NCI-H510A (cell line): ENCODE results near the gene PRKG1.
"Not testable (repeated sequence)": the region's sequence is repeated elsewhere in the genome, so short reads cannot be mapped to it uniquely, and the experiment has no call there.

ENCODE experiments used
- DNase-seq: peaks from one replicate; lab custom pipeline; 2025; lab: John Stamatoyannopoulos, UW

PRKG1 gene

GRCh38 chr10:51170518-51171245, 96.4 kb downstream of the PRKG1 start:
- no peak for DNase-seq

- DNase-seq, result no peak
Observed at GRCh38 chr10:51171946-51172345, 97.7 kb downstream of the PRKG1 start.

GRCh38 chr10:51176976-51177695, 102.8 kb downstream of the PRKG1 start:
- DNase-seq, result no peak

GRCh38 chr10:51178634-51179033, 104.3 kb downstream of the PRKG1 start:
- DNase-seq, result no peak

GRCh38 chr10:51180141-51180540, 105.9 kb downstream of the PRKG1 start:
- DNase-seq, result no peak

- no peak for DNase-seq
Observed at GRCh38 chr10:51183783-51184182, 109.5 kb downstream of the PRKG1 start.

- no peak for DNase-seq
Observed at GRCh38 chr10:51186361-51186760, 112.1 kb downstream of the PRKG1 start.

- no peak for DNase-seq
Observed at GRCh38 chr10:51188008-51188407, 113.7 kb downstream of the PRKG1 start.

- no peak for DNase-seq
Observed at GRCh38 chr10:51188866-51189265, 114.6 kb downstream of the PRKG1 start.

GRCh38 chr10:51196508-51197175, 122.4 kb downstream of the PRKG1 start:
- DNase-seq, result no peak

GRCh38 chr10:51198170-51198569, 123.9 kb downstream of the PRKG1 start:
- DNase-seq, result no peak

- no peak for DNase-seq
Observed at GRCh38 chr10:51201947-51202346, 127.7 kb downstream of the PRKG1 start.

- DNase-seq, result no peak
Observed at GRCh38 chr10:51203359-51203758, 129.1 kb downstream of the PRKG1 start.

- no peak for DNase-seq
Observed at GRCh38 chr10:51204066-51204465, 129.8 kb downstream of the PRKG1 start.

GRCh38 chr10:51204701-51205100, 130.4 kb downstream of the PRKG1 start:
- DNase-seq, result no peak

- no peak for DNase-seq
Observed at GRCh38 chr10:51206500-51206899, 132.2 kb downstream of the PRKG1 start.

- DNase-seq, result not testable (repeated sequence)
Observed at GRCh38 chr10:51212937-51213336, 138.7 kb downstream of the PRKG1 start.

- DNase-seq, result no peak
Observed at GRCh38 chr10:51214207-51215196, 140.2 kb downstream of the PRKG1 start.

- DNase-seq, result no peak
Observed at GRCh38 chr10:51215951-51216834, 141.9 kb downstream of the PRKG1 start.

GRCh38 chr10:51217505-51217904, 143.2 kb downstream of the PRKG1 start:
- DNase-seq, result no peak

- DNase-seq, result no peak
Observed at GRCh38 chr10:51224671-51225161, 150.4 kb downstream of the PRKG1 start.
